Subcutaneous abdominal adipose tissue (tissue), 5 donors: Measurements from ENCODE around the gene STKLD1.

Source experiments
- H3K27ac ChIP-seq: one replicate; pipeline ENCODE4 v1.7.0; 2013; ENCODE audit warnings: low read depth, mild to moderate bottlenecking, inconsistent platforms, low read length, moderate library complexity
- H3K27me3 ChIP-seq, 5 donors: one replicate each; pipeline ENCODE4 v1.7.0; 2013; ENCODE audit warnings: low read length in 5 of 5, inconsistent platforms in 1 of 5; ENCODE audit not compliant: control insufficient read depth in 5 of 5, insufficient read depth in 4 of 5
- H3K36me3 ChIP-seq, 5 donors: one replicate each; pipeline ENCODE4 v1.7.0; 2013; ENCODE audit warnings: low read length in 5 of 5; ENCODE audit not compliant: control insufficient read depth in 5 of 5, insufficient read depth in 5 of 5
- H3K4me1 ChIP-seq, 5 donors: one replicate each; pipeline ENCODE4 v1.7.0; 2013; ENCODE audit warnings: low read length in 5 of 5, mild to moderate bottlenecking in 3 of 5, moderate library complexity in 1 of 5; ENCODE audit not compliant: control insufficient read depth in 5 of 5, insufficient read depth in 5 of 5
- H3K4me3 ChIP-seq, 5 donors: one replicate each; pipeline ENCODE4 v1.7.0; 2013; ENCODE audit warnings: low read length in 5 of 5, low read depth in 1 of 5
- H3K9ac ChIP-seq, 5 donors: one replicate each; pipeline ENCODE4 v1.7.0; 2013; ENCODE audit warnings: low read length in 5 of 5, mild to moderate bottlenecking in 4 of 5, moderate library complexity in 3 of 5
- H3K9me3 ChIP-seq, 5 donors: one replicate each; pipeline ENCODE4 v1.7.0; 2013; ENCODE audit warnings: low read length in 5 of 5; ENCODE audit not compliant: control insufficient read depth in 5 of 5
- donor health status: healthy.
- donor health status: healthy.
- donor health status: healthy.
- donor health status: healthy.
- donor health status: healthy.

STKLD1 gene

DNA sequence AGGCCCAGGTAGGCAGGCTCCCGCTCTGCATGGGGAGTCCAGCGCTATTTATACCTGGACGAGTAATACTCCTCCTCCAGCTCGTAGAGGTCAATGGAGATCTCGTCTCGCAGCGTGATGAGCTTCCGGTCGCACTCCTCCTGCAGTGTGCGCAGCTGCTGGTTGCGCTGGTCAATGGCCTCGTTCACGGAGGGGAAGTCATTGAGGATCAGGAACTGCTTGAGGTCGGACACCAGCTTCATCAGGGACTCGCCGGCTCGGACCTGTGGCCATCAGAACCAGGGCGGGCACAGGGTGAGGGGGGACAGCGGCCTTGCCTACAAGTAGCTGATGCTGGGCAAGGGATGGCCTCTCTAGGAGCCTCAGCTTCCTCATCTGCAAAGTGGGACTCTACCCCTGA, 32.1 kb upstream of the STKLD1 start:
- Histone ChIP-seq H3K27me3 (no peaks in the 10 kb centered on the region), H3K4me3 (no peak overlapping the region), H3K4me1 (peaks cover 10 to 64% (median 46%) of the 10 kb centered on the region in 5 donors), H3K9me3 (no peaks in the 10 kb centered on the region), H3K36me3 (peaks cover 0 to 72% (median 62%) of the 10 kb centered on the region in 5 donors), H3K27ac (no peak overlapping the region), H3K9ac (no peak overlapping the region)

DNA sequence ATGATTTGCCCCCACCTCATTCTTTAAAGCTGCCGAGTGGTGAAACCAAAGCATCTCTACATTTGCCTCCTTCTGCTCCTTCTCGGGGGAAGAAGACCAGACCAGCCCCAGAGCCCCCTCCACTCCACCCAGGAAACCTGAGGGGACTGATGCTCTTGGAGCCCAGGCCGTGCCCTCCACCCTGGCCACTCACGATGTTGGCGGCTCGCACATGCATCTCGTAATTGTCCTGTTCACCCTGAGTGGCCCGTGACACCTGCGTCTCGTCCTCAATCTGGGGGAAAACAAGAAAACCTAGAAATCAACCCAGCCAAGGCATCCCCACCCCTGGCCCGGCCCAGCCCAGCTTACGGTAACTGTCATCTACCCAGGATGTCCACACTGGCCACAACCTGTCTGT, 31.2 kb upstream of the STKLD1 start:
- no peak overlapping the region for H3K27ac ChIP-seq
- peaks cover 0 to 72% (median 65%) of the 10 kb centered on the region in 5 donors for H3K36me3 ChIP-seq
- H3K4me3 ChIP-seq, result no peak overlapping the region
- no peaks in the 10 kb centered on the region for H3K27me3 ChIP-seq
- H3K4me1 ChIP-seq, result peaks cover 11 to 63% (median 45%) of the 10 kb centered on the region in 5 donors
- no peaks in the 10 kb centered on the region for H3K9me3 ChIP-seq
- H3K9ac ChIP-seq, result peak overlapping the region in 1 of 5 donors; percentile 35

DNA sequence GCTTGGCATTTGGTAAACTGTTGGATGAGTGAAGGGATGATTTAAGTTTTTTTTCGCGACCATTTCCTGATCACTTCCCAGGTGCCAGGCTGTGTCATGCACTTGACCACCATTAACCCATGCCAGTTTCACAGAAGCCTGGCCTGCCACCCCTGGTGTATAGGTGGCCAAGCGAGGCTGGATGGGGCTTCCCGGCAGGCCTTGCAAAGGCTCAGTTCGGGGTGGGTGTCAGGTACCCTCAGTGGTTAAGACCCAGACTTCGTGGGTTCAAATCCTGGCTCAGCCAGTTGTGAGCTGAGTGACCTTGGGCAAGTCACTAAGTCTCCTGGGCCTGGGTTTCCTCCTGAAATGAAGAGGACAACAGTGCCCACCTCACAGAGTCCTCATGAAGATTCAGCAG, 30.6 kb upstream of the STKLD1 start:
- Histone ChIP-seq H3K4me1 (peaks cover 10 to 57% (median 42%) of the 10 kb centered on the region in 5 donors), H3K36me3 (peaks cover under 1 to 72% (median 66%) of the 10 kb centered on the region in 5 donors), H3K27ac (no peak overlapping the region), H3K4me3 (no peak overlapping the region), H3K9ac (peak overlapping the region in 2 of 5 donors; percentile 5 to 35), H3K27me3 (no peaks in the 10 kb centered on the region), H3K9me3 (no peaks in the 10 kb centered on the region)

DNA sequence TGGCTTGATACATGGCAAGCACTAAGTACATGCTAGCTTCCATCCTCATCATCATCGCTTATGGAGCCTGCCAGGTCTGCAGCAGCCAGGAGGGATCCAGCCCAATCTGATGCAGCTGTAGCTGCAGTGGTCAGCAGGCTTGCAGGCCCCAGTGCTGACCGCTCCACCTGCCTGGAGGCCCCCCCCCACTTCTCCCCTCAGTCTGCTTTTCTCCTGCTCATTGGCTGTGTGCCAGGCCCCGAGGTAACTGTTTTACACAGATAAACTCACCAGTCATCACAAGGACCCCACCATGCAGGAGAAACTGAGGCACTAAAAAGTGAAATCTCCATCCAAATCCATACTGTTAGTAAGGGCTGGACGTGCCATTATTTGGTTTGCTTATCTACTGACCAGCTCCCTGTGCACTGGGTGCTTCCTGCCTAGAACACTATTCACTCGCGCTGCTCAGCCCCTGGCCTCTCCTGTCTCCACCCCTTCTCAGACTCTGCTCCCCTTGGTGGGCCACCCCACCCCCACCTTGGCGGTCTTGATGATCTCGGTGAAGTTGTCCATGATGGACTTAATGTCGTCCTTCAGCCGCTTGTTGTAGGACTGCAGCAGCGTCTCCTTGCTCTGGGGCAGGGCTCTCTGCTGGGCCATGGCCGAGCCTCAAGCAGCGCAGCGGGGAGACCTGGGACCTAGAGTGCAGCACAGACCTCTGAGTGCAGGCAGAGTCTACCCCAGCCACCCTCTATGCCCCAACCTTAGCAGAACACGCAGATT, 30.0 kb upstream of the STKLD1 start:
- Histone ChIP-seq H3K27ac (peak overlapping the region; percentile 92), H3K27me3 (no peaks in the 10 kb centered on the region), H3K36me3 (peaks cover 5 to 72% (median 66%) of the 10 kb centered on the region in 5 donors), H3K9me3 (no peaks in the 10 kb centered on the region), H3K4me3 (peak overlapping the region in 4 of 5 donors; percentile 94 to 99 (median 96)), H3K4me1 (peaks cover 10 to 52% (median 39%) of the 10 kb centered on the region in 5 donors), H3K9ac (peak overlapping the region in 3 of 5 donors; percentile 76 to 79 (median 76))

DNA sequence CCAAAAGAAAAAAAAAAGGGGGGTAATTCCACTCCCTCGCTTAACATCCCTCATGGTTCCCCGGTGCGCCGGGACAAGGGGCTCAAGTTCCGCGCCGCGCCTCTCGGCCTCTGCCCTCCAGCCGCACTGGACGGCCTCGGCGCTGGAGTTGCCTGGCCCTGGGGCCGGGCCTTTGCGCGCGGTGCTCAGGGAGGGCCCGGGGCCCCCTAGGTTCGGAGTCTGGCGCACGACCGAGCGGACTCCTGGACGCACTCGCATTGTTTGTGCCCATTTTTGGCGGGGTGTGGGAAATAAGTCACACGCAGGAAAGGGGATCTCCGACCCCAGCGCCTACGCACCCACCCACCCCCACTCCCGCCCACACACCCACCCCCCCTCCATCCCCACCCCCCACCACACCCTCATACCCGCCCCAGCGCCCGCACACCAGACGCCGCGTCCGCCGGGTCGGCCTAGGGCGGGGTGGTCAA, 28.6 kb upstream of the STKLD1 start:
- Histone ChIP-seq H3K9ac (peak overlapping the region; percentile 26 to 99 (median 98)), H3K36me3 (peaks cover 5 to 72% (median 66%) of the 10 kb centered on the region in 5 donors), H3K27ac (peak overlapping the region; percentile 92), H3K27me3 (no peaks in the 10 kb centered on the region), H3K9me3 (peaks cover 0 to 2% (median 0%) of the 10 kb centered on the region in 5 donors), H3K4me3 (peak overlapping the region in 4 of 5 donors; percentile 94 to 99 (median 96)), H3K4me1 (peaks cover 10 to 47% (median 37%) of the 10 kb centered on the region in 5 donors)

DNA sequence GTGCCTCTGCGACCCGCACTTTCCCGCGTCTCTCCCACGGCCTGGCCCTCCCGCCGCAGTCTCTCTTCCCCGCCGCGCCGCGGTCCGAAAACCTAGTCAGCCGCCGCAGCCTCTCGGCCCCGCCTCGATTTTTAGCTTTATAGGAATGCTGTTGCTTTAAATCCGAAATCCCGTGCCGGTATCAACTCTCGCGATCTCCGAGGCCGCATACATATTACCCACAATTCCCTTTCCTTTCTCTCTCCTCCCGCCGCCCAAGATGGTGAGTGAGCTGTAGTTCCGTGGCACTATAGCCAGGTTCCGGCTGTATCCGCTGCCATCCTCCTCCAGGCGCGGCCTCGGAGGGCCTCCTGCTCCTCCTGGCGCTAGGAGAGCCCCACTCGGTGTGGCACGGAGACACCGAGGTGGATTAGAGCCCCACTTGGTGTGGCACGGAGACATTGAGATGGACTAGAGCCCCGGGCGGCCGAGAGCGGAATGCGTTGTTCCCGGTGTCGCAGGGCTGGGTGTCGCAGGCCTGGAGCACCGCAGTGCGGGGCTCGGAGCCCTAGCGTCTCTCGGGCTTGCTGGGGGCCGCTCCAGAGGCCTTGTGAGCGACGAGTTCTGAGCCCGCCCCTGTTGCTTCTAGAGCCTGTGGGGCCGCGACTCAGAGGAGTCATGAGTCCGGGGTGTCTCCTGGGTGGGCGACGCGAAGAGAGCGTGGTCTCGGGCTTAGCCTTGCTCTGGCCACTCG, 28.0 kb upstream of the STKLD1 start, which contains the start of the genes MED22 and RPL7A:
MED22 (minus strand) TSS at position 147 of the 733 bp plus-strand sequence. CDS start 1,469 bp downstream, outside the sequence.
RPL7A (plus strand) TSS at position 234 of the 733 bp plus-strand sequence; CDS start at position 260, 26 bp downstream.
- Histone ChIP-seq H3K9me3 (peaks cover 0 to 2% (median 0%) of the 10 kb centered on the region in 5 donors), H3K9ac (peak within 1 kb of the TSS; percentile 75 to 99 (median 99)), H3K36me3 (peaks cover 5 to 72% (median 64%) of the 10 kb centered on the region in 5 donors), H3K4me3 (peak within 1 kb of the TSS; percentile 84 to 99 (median 95)), H3K27ac (peak within 1 kb of the TSS; percentile 92), H3K27me3 (no peaks in the 10 kb centered on the region), H3K4me1 (peaks cover 10 to 42% (median 35%) of the 10 kb centered on the region in 5 donors)

DNA sequence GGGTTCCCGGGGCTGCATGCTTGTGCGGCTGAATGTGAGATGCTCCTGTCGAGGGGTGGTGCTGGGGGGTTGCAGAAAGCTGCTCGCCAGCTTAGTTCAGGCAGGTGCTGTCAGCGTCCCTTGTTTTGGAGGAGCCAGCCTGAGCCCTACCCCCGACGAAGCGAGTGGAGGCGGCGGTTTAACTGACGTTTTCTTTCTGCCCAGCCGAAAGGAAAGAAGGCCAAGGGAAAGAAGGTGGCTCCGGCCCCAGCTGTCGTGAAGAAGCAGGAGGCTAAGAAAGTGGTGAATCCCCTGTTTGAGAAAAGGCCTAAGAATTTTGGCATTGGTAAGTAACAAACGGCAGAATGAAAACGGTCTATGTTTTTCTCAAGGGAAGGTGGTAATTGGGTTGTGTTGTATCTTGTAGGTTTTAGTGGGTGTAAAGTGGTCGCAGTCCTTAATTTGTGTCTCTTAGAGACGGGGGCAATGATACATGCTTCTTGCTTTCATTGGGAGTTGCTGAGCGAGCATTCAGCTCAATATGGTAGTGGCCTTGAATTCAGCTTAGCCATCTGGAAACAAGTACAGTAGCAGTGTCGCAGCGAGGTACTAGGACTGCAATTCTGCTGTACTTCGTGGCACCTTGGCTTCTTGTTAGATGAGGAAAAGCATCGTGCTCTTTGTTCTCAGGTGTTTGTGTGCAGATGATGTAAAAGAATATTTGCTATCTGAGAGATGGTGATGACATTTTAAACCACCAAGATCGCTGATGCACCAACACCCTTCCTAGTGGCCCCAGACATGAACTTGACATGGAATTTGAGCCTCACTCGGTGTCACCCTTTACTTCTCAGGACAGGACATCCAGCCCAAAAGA, 27.2 kb upstream of the STKLD1 start:
- Histone ChIP-seq H3K27ac (peak overlapping the region; percentile 92), H3K27me3 (no peaks in the 10 kb centered on the region), H3K9ac (peak overlapping the region; percentile 75 to 99 (median 99)), H3K9me3 (peaks cover 0 to 2% (median 0%) of the 10 kb centered on the region in 5 donors), H3K36me3 (peaks cover 5 to 70% (median 58%) of the 10 kb centered on the region in 5 donors), H3K4me1 (peaks cover 10 to 42% (median 35%) of the 10 kb centered on the region in 5 donors), H3K4me3 (peak overlapping the region; percentile 84 to 99 (median 95))

DNA sequence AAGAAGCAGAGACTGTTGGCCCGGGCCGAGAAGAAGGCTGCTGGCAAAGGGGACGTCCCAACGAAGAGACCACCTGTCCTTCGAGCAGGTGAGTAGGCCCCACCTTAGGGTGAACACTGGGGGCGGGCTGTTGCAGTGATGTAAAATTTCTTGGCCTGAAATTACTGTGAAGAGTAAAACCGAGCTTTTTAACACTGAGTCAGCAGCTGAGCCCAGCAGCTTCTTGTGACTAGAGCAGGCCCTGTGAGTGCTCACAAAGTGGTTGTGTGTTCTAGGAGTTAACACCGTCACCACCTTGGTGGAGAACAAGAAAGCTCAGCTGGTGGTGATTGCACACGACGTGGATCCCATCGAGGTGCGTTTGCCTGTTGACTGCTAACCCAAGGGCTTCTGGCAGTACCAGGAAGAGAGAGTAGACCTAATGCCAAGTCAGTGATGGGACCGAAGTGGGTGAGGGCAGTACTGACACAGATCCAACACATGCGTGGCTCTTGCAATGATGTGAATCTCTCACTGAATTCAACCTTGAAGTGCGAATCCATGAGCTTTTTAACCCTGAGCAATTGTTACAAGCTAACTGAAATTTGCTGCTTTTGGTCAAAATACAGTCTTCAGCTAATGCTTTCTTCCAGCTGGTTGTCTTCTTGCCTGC, 26.1 kb upstream of the STKLD1 start:
- Histone ChIP-seq H3K9ac (peak overlapping the region in 3 of 5 donors; percentile 99), H3K9me3 (peaks cover 0 to 2% (median 0%) of the 10 kb centered on the region in 5 donors), H3K36me3 (peaks cover 5 to 66% (median 47%) of the 10 kb centered on the region in 5 donors), H3K4me3 (no peak overlapping the region), H3K27me3 (no peaks in the 10 kb centered on the region), H3K27ac (no peak overlapping the region), H3K4me1 (peaks cover 11 to 48% (median 37%) of the 10 kb centered on the region in 5 donors)

DNA sequence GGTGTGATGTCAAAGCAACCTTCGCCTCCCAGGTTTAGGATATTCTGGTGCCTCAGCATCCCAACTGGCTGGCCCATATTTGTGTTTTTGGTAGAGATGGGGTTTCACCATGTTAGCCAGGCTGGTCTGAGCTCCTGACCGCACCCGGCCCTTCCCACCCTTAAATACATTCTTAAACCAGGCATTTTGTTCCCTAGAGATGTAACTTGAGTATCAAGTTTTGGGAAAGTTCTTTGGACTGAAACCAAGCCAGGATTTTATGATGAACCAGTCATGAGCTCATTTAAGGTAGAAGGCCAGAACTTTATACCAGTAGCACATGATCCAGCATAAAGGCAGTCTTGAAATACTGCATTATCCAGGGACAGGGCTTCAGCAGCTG, 24.6 kb upstream of the STKLD1 start:
- Histone ChIP-seq H3K4me3 (no peak overlapping the region), H3K4me1 (peaks cover 8 to 50% (median 39%) of the 10 kb centered on the region in 5 donors), H3K36me3 (peaks cover 5 to 55% (median 41%) of the 10 kb centered on the region in 5 donors), H3K9me3 (peaks cover 0 to 2% (median 0%) of the 10 kb centered on the region in 5 donors), H3K27me3 (no peaks in the 10 kb centered on the region), H3K27ac (no peak overlapping the region), H3K9ac (no peak overlapping the region)
